HL-60 (cell line): Measurements from ENCODE around the gene OTUD7B.

Experiments used
- GABPA ChIP-seq: IDR thresholded peaks from 2 replicates; pipeline ENCODE4 v1.6.1; 2012; ENCODE audit warnings: low read depth
- POLR2AphosphoS5 ChIP-seq: IDR thresholded peaks from 2 replicates; pipeline ENCODE4 v1.6.1; 2012; ENCODE audit warnings: low read depth
- REST ChIP-seq: IDR thresholded peaks from 2 replicates; pipeline ENCODE4 v1.6.1; 2012; ENCODE audit warnings: low read depth; ENCODE audit not compliant: insufficient replicate concordance
- SPI1 ChIP-seq: IDR thresholded peaks from 2 replicates; pipeline ENCODE4 v1.6.1; 2012; ENCODE audit warnings: low read depth, mild to moderate bottlenecking, borderline replicate concordance
- TF ChIP-seq, protein P1 (sequence below): IDR thresholded peaks from one replicate; pipeline ENCODE4 v1.5.1; 2011; ENCODE audit warnings: low read length, control low read depth, inconsistent platforms; ENCODE audit not compliant: insufficient read depth

DNA sequence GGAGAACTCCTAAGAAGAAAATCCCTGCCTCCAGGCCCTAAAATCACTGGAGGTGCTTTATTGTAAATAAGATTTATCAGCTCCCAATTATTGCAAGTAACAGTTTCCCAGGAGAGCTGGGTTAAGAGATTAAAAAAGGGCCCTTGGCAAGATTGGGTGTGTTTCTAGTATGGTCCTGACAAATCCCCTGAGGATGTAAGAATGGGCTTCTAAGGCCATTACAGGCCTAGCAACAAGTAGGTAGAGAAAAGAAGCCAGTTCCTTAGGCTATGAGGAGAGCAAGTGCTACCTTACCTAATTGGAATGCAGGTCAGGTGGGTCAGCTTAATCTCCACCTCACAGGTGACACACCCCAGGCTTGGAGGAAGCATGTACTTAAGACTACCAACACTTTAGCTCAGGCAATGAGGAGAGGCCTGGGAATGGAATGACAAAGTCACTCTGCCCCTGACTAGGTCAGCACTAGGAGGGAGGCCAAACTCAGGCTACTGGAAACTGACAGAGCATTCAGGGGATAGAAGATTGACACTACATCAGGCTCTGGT, 6.8 kb upstream of the OTUD7B start:
- TF ChIP-seq, protein P1, sequence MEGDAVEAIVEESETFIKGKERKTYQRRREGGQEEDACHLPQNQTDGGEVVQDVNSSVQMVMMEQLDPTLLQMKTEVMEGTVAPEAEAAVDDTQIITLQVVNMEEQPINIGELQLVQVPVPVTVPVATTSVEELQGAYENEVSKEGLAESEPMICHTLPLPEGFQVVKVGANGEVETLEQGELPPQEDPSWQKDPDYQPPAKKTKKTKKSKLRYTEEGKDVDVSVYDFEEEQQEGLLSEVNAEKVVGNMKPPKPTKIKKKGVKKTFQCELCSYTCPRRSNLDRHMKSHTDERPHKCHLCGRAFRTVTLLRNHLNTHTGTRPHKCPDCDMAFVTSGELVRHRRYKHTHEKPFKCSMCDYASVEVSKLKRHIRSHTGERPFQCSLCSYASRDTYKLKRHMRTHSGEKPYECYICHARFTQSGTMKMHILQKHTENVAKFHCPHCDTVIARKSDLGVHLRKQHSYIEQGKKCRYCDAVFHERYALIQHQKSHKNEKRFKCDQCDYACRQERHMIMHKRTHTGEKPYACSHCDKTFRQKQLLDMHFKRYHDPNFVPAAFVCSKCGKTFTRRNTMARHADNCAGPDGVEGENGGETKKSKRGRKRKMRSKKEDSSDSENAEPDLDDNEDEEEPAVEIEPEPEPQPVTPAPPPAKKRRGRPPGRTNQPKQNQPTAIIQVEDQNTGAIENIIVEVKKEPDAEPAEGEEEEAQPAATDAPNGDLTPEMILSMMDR: no peak
- TF ChIP-seq REST (no peak), GABPA (no peak), POLR2AphosphoS5 (no peak), SPI1 (no peak)
